ENCODE measurements around the gene RNF220. TPM values are rescaled to one million over a fixed set of nuclear protein-coding genes. Genes with fewer than 3 reads are reported as not detected.

RNF220 gene
- total RNA-seq, 1 donor from 2014 or later, result 22.9 TPM

DNA sequence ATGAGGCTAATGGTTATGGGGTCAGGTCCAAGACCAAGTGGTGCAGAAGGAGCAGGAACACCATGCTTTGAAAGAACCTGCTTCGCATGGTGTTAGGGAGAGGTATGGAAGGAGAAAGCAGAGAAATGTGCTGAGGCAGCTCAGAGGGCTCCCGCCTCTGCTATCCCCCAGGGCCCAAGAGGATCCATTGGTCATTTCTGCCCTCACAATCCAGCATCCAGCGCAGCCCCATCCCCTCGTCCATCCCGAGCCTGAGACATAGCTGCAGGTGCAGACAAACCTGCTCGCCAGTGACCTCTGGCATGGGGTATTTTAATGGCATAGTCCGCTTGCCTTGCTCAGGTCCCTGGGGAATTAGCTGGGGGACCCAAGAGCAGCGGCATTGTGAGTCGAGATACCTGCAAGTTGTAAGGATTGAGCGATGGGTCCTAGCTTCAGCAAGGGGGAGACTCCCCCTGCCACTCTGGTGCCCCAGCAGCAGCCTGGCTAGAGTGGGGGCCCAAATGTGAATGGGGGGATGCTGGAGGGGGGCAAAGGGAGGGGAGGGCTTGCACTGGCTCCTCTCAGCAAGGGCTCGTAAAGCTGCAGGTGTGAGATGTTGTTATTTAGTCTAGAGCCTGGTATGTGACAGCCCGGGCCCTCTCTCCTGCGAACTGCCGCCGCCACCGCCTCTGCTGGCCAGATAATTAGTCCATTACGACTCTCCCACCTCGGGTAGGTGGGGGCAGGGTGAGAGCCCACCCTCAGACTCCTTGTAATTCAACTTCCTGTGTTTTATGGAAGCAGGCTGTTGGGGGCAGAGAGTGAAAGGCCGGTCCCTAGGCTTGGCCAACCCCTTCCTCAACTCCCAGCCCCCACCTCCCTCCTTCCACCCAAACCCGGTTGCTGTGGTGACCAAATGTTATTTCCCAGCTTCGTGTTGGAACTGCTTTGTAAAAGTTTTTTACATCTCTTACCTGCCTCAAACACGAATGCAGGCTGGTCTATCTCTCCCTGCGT, 118.8 kb downstream of the RNF220 start:
- no peak for DNase-seq

DNA sequence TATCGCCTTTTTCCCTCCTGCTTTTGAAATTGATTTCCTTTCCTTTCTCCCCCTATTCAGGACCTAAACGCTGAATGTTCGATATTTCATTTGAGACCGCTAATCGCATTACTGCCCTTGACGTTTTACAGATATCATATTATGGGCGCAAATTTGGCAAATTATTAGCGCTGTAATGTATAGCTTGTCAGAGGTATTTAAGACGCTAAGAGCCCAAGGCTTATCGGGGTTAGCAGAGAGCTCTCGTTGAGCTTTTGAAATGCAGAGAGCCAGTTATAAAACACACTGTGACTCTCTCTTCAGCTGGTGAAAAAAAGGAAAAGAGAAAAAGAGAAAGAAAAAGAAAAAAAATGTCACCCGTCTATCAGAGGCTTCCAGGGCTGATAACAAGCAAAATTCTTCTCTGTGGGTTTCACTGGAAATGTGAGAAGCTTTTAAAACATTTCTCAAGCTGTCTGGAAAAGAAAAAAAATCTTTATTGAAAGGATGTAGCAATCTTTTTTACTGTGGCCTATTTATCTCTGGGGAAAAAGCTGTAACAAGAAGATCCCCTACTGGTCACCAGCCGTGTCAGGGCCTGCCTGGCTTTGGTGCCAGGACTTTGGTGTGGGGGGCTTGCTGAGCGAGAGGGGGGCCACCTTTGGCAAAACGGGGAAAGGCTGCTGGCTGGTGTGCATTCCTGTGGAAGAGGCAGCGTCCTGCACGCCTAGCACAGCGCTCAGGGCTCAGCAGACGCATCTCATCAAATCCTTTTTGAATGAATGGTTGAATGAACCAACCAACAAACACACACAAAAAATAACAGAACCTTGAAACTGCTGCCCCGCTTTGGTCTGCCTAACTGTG, 119.8 kb downstream of the RNF220 start:
- DNase-seq, result no peak

DNA sequence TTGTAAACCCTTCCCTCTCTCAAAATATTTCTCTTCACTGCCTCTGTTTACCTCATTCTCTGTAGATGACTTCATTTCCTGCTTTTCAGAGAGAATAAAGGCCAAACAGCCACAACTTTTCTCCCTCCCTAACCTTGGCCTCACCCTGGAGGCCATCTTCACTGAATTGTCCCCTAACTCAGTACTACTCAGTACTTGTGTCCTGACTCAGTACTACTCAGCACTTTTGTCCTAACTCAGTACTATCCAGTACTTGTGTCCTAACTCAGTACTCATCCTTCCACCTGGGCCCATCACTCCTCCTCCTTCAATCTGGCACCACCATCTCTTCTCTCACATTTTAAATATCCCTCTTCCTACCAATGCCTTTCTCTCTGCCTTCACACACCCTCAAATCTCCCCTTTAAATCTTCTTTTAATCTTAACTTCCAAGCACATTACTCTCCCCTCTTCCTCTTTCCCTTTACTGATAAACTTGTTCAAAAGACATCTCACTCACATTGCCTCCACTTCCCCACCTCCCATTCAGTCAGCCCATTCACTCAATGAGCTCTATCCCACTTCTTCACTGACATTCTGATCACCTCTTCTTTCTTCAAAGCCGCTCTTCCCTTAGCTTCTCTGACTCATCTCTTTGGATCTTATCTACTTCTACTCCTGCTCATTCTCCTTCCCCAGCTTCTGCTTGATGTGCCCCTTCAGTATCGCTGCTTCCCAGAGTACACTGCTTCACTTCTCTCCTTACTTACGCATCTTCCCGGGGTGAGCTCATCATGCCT, 121.4 kb downstream of the RNF220 start:
- no peak for DNase-seq

DNA sequence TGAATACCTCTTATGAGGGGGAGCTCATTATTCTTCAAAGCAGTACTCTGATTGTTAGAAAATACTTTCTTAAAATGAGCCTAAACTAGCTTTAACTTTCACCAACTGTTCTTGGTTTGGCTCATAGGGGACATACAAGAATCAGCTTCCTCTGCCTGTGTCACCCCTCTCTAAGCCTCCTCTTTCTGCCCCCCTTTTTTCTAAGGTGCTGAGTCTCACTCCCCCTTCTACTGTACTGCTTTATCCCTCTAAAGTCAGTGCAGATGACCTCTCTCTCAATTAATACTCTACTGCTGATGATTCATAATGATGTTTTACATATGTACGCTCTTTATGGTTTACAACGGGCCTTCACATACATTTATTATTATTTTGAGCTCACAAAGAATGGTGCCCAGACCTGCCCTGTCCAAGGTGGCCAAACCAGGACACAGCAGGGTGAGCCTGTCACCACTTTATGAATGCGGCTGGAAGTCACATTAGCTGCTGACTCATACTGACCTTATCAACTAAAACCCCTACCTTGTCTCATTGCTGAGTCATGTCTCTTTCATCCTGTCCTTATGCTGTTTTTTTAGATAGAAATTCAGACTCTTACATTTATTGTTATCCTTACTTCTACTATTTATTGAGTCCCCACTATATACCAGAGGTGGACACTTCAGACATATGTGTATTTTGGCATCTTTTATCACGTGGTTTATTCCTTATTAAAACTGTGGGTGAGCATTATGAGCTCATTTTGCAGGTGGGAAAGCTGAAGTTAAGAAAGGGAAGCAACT, 126.9 kb downstream of the RNF220 start:
- no peak for DNase-seq

DNA sequence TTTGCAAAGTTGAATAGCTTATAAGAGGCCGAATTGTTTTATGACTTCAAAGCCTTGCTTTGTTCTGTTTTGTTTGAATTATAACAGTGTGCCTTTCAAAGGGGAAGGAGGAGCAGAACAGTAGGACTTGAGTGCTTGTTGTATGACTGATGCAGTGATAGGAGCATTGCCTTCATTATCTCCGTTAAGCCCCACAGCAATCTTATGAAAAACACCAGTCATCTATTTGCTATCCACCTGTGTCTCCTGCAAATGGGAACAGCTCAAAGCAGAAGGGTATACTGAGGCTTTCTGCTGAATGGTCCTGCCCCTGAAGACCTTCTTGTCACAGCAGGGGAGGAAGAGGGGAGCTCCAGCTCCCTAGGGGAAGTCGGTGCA, 127.5 kb downstream of the RNF220 start:
- no peak for DNase-seq

DNA sequence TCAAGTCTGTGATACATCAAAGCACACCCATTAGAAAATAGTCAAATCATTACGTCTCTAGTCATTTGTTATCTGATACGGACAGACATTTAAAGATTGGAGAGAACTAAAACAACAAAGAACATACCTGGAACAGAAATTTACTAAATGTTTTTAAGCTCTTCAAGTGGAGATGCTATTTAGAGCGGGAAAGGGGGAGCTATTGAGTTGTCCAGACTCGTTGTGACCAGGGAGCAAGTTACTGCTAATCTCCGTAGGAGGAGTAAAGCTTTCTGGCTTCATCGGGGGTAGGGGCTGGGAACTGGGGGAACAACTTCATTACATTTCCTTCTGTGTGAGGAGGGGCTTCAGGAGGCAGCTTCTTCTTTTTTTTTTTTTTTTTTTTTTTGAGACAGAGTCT, 129.7 kb downstream of the RNF220 start:
- no peak for DNase-seq

DNA sequence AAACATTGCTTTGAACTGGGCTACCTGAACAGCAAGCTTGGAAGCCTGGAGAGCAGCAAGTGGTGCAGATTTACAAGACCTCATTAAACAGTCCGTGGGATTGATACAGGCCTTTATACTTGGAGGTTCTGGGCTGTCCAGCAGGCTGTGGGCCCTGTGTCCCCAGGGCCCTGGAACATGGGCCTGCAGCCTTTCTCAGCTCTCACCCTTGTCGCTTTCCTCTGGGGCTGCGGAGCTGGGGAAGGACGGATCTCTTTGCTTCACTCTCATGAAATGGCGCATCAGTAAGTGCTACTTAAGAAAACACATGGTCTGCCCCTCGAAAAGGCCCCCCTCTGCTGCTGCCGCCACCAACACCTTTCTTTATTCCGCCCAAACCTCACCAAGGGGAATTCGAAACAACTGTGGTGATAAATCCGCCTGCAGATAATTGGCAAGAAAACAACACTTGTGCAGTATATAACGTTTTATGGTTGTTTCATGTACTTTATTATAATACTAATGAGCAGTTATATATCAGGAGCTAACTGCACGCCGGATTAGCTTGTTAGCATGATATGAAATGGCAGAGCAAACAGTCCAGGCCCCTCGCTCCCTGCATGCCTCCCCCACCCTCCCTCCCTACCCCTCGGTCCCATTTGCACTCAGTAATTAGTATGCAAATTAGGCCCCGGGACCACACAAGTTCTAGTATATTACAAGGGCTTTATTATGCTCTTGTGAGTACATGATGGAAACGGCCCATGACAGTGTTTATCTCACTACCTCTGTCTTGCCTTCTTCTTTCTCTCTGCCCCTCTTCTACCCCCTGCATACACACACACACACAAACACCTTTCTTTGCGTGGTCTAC, 131.5 kb downstream of the RNF220 start:
- DNase-seq, result no peak

DNA sequence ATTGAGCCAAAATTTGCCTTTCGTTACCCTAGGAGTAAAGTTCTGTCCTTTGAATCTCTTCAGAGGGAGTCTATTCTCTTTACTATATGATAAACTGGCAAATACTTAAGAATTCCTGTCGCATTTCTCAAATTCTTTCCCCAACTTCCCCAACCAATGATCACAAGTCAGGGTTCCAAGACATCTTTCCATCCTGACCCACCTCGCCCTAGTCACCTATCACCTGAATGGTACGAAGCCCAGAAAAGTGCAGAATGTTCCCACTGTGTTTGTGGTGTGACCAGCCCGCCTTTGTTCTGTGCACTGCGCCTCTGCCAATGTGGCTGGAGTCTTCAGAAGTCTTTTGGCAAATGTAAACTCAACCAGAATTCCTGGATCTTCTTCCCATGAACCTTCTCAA, 132.5 kb downstream of the RNF220 start:
- no peak for DNase-seq

DNA sequence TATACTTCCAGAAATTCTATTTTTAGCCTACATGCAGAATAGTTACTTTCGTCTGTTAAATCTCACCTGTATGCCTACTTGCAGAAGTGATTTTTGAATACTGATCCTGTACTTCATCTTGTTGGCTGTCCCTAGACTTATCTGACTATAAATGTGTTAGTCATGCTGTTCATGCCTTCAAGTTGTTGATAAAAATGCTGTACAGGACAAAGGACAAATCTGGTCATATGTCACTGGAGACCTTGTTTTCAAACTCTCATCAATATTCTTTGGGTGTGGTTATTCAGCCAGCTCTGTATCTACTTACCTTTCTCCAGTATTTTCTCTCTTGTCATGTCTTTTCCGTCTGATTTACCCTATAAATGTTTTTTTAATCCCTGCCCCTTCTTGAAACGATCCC, 132.9 kb downstream of the RNF220 start:
- no peak for DNase-seq

DNA sequence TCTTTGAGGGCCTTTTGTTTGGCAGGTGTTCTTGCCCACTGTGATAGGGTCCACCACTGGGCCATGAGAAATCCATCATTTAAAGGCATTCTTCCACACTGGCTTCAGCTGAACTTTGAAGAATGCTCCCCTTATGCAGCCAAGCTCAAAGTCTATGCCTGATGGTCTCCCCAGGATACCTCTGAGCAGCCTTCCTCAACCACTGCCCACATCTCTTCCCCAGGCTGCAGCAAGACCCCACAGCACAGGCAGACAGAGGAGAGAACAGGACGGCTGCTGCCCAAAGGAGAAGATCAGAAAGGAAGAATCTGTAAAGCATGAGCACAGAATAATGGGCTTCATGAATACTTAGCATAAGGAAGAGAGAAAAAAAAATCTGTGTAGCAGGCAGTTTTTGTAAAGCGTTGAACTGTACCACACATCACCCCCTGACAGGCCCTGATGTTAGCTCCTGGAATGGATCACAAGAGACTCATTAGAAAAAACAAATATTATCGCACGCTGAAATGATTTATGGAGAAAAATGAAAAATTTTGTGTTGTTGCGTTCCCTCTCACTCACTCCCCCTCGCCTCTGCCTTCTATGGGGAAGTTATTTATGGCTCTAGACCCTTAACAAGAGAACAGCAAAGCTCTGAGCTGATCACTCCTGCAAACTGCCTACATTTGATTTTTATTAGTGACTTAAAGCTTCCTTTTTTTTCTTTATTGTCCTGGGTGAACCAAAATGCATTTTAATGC, 135.1 kb downstream of the RNF220 start:
- DNase-seq, result peak; percentile 43

DNA sequence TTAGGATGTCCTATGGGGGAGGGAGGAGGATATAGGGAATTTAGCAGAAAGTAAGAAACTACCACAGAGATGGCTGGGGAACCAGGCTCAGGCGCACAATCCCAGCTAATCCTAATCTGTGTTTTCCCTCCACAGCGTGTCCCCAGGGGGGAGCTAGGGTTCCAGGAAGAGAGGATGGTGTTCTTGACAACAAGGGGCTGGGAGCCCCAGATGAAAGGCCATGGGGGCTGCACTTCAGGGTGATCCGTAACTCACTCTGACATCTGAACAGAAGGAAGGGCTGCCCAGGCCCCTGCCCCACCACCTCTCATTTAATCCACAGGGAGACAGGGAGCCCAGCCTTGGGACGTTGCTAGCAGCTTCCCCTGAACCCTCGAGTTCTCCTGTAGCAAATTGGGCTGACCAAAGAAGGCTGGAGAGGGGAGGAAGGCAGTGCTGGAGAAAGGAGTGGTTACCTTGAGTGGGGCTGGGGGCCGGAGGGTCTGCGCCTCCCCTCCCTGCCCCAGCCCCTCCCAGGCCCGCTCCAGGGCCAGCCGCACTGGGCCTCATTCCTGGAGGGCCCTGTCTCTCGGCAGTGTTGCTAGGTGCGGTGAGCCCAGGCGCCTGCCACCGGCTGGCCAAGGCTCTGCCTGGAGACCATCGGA, 137.5 kb downstream of the RNF220 start:
- DNase-seq, result no peak

DNA sequence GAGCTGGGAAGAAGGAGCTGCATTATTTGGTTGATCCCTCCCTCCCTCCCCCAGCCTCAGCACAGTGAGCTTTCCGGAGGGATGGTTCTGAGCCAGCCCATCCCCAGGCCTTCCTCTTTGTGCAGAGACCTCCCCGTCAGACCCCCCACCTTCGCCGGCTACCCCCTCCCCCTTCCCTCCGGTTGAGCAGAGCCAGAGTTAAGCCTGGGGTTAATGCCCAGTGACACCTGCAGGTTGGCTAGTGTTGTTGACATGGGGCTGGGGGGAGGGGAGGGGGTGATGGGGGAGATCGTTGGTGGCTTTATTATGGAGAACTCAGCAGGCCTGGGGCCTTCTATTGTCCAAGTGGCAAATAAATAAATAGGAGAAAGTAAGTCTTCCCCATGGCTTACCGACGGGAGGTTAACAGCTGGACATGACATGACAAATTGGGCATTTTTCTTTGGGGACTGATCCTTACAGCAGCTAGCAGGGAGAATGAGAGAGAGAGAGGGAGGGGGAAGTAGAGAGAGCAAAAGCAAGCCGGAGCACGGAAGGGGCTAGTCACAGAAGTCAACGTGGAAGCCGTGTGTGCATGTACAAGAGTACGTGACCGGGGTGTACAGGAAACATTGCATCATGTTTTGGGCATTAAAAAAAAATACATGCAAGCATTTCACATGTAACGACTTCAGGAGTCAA, 138.1 kb downstream of the RNF220 start:
- no peak for DNase-seq

DNA sequence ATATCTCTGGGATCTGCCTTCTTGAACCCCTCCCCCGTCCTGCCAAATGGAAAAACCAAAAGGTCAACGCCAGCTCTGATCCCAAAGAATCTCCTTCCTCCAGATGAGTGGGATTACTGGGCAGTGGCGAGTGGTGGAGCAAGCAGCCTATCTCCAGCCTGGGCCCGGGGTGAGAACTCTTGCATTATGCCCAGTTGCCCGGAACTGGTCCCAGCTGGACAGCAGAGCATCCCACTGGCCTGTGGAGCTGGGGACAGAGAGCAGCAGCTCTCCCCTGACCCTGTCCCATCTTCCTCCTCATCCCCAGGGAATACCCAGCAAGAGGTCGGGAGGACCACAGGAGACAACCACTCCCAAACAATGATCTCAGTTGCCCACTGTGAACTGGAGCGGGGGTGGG, 138.7 kb downstream of the RNF220 start:
- DNase-seq, result no peak

DNA sequence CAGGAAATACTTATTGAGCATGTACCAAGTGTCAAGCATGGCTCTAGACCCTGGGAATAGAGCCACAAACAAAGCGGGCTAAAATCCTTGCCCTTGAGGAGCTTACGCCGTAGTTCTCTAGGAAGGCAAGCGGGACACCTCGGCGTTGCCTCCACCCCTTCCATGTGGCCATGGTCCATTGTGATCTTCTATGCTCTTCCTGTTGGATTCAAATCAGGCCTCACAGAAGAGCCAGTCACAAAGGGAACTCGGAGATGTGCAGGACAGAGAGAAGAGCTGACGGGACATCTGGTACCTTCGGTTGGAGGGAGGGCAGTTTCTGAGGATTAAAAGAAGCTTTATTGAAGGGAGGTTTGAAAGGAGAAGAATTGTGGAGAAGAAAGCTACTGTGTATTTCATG, 139.9 kb downstream of the RNF220 start:
- no peak for DNase-seq

DNA sequence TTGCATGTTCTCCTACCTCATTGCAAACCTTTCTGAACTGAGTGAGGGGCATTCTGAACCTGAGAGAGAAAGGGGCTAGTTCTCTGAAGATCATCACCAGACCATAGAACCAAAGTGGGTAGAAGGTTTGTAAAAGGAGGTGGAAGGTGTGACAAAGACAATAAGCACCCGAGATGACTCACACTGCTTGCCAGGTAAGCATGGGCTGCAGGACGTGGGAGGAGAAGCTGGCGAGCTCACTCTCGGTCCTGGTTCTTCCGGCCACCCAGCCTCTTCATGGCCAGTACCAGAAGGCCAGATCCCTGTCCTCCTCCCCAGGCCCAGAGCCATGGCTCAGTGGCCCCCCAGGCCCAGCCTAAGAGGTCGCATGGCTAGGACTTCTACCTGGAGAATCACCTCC, 140.9 kb downstream of the RNF220 start:
- DNase-seq, result no peak

DNA sequence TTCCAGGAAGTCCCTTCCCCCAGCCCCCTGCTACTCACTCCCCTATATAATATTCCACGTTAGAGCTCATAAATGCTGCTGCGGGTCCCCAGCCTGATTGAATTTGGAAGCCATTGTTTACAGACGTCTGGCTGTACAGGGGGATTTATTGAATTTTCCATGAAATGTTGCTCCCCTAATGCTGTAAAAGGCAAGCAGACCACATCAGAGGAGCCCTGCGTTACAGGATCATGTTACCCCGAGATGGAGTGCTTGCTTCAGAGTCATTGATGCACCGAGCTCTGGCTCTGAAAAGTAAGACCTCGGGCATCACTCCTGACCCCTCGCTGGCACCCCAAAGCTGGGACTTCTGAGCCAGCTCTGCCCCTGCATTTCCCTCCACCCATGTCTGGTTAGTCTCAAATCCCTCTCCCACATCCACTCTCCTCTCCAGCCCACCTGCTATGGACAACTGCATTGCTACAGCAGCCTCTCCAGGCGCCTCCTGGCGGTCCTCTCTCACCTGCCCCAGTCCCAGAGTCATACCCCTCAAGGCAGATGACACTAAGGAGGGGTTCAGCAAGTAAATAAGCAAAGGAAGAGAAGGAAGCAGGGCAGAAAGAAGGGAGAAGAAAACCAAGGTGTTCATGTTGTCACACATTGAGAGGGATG, 141.5 kb downstream of the RNF220 start:
- DNase-seq, result no peak

DNA sequence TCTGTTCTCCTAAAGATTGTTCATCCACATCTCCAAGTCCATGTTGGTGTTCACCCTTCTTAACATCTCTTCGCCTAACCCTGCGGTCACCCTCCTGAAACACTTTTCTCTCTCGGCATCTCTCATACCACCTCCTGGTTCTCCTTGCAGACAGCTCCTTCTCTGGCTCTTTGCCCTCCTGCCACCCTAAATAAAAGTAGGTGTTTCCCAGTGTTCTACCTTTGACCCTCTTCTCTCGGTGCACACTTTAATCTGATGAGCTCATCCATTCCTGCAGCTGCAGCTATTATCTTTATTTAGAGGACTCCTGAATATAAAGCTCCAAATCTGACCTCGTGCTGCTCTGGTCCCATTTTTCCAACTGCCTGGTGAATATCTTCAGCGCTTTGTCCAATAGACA, 142.3 kb downstream of the RNF220 start:
- no peak for DNase-seq

DNA sequence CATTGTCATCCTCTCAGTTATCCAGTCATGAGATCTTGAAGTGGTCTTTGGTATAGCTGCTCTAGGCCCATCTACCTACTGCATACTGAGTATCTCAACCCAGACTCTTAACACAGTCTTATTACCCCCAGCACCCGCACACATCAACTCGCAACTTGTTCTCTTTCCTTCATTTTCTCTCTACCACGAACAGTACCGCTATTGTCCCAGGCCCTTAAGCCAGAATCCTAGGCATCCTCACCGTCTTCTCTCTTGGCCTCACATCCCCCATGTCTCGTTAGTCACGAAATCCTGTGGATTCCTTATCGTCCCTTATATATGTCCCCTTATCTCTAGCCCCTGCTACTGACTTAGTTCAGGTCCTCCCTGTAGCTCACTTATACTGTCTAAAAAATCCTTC, 142.8 kb downstream of the RNF220 start:
- DNase-seq, result no peak
